Measurements from ENCODE around the gene C5orf15.

The C5orf15 gene

DNA sequence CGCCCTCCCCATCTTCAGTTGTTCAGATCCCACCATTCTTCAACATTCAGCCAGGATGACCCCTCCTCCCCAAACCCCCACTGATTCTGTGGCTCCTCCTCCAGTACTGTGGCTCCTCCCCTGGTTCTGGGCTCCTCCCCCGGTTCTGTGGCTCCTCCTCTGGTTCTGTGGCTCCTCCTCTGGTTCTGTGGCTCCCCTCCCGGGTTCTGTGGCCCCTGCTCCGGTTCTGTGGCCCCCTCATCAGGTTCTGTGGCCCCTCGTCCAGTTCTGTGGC is 32.8 kb downstream of the C5orf15 start:
- TF ChIP-seq ZFX (IDR thresholded peaks at IDR 0.05; ENCODE audit: borderline replicate concordance) = no peak
- TF ChIP-seq, protein P1, sequence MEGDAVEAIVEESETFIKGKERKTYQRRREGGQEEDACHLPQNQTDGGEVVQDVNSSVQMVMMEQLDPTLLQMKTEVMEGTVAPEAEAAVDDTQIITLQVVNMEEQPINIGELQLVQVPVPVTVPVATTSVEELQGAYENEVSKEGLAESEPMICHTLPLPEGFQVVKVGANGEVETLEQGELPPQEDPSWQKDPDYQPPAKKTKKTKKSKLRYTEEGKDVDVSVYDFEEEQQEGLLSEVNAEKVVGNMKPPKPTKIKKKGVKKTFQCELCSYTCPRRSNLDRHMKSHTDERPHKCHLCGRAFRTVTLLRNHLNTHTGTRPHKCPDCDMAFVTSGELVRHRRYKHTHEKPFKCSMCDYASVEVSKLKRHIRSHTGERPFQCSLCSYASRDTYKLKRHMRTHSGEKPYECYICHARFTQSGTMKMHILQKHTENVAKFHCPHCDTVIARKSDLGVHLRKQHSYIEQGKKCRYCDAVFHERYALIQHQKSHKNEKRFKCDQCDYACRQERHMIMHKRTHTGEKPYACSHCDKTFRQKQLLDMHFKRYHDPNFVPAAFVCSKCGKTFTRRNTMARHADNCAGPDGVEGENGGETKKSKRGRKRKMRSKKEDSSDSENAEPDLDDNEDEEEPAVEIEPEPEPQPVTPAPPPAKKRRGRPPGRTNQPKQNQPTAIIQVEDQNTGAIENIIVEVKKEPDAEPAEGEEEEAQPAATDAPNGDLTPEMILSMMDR (IDR thresholded peaks at IDR 0.05) = no peak
- no peak overlapping the region for H3K27ac ChIP-seq

DNA sequence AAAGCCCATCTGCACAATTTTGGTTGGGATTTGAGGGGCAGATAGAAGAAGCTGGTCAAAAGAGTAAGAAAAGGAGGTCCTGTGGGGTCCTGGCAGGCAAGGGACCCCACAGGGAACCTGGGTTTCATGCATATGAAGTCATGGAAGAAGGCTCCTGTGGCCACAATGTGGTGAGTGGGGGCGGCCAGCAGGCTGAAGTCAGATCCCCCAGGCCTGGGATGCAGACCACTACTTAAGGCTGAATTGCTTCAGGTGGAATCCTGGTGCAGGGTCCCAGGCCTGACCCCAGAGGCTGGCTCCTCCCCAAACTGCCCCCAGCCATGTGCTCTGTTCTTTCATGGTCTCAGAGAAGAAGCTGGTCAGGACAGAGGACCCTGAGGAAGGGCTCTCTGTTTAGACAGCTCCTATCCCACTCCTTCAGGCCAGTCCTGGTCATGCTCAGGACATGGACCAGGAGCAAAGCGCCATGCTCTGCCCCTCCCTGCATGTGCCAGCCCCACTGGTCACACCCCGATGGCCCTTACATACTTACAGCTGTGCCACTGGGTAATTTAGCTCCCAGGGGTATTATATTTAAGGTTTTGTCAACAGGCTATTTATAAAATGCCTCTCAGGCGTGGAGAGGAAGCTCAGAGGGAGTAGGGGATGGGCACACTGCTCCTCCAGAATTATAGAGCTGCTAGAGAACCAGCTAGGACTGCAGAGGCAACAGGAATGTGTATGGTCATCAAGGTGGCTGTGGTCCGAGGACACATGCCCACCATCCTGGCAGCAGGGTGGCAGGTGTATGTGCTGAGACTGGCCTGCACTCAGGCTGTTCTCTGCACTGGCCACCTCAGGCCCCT is 33.4 kb downstream of the C5orf15 start:
- TF ChIP-seq, protein P1 (IDR thresholded peaks at IDR 0.05) = no peak
- no peak for TF ChIP-seq ZFX (IDR thresholded peaks at IDR 0.05; ENCODE audit: borderline replicate concordance)

DNA sequence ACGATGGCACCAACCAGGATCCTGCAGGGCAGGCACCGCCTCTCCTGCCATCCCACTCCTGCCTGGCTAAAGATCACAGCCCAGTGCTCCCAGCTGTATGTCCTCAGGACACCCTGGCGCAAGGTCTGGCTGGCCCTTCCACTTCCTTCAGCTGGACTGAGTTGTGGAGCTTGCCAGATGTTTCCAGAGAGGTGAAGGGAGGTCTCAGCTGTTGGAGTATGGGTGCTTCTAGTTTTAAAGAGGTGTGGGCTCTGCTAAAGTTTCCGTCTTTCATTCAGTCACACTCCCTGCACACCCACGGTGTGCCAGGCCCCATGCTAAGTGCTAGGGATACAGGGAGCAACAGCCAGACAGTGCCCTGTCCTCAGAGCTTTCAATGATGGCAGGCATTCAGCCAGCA is 34.1 kb downstream of the C5orf15 start:
- no peak for TF ChIP-seq ZFX (IDR thresholded peaks at IDR 0.05; ENCODE audit: borderline replicate concordance)
- TF ChIP-seq, protein P1 (IDR thresholded peaks at IDR 0.05) = no peak
- no peak overlapping the region for H3K27ac ChIP-seq

More for the DNA sequence above, 33.4 kb downstream of the C5orf15 start:
- H3K27ac ChIP-seq = no peak overlapping the region

DNA sequence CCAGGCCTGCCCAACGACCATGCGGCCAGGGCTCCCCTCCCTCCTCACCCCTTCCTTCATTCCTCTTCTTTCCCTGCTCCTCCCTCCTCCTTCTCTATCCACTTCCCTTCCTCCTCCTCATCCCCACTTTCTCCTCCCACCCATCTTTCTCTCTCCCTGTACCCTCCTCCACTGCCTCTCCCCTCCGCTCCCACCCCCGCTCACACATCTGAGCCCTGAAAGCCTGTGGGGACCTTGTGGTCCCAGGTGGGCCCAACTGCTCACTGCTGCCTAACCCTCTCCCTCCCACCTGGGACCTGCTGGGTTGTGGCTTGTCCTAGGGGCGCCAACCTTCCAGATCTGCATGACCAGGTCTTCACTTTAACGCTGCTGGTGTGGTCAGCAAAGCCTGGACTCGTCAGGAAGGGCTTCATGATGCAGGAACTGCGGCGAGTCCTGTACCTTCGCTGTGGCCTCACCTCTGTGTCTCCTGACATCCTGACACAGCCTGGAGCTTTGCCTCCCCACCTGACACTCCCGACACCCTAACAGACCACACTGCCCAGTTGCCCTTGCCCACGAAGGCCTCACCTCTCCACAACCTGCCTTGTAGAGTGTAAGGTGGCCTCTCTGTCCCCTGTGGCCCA is 34.6 kb downstream of the C5orf15 start:
- H3K27ac ChIP-seq = no peak overlapping the region
- TF ChIP-seq, protein P1 (IDR thresholded peaks at IDR 0.05) = no peak
- TF ChIP-seq ZFX (IDR thresholded peaks at IDR 0.05; ENCODE audit: borderline replicate concordance) = no peak

DNA sequence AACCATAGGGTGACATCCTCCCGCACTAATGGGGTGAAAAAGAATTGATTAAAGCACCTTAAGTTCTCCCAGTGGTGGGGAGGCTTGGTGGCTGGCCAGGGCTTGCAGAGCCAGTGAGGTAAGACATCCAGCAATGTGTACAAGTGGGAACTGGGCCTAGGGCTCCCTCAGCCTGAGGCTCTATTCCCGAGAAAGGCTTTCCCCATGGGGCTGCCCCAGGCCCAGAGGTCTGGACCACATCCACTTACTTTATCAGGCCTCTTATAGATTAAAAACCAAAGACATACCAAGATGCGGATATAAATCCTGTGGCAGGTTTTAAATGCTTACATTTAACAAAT is 35.3 kb downstream of the C5orf15 start:
- H3K27ac ChIP-seq = no peak overlapping the region
- TF ChIP-seq, protein P1 (IDR thresholded peaks at IDR 0.05) = no peak
- no peak for TF ChIP-seq ZFX (IDR thresholded peaks at IDR 0.05; ENCODE audit: borderline replicate concordance)

DNA sequence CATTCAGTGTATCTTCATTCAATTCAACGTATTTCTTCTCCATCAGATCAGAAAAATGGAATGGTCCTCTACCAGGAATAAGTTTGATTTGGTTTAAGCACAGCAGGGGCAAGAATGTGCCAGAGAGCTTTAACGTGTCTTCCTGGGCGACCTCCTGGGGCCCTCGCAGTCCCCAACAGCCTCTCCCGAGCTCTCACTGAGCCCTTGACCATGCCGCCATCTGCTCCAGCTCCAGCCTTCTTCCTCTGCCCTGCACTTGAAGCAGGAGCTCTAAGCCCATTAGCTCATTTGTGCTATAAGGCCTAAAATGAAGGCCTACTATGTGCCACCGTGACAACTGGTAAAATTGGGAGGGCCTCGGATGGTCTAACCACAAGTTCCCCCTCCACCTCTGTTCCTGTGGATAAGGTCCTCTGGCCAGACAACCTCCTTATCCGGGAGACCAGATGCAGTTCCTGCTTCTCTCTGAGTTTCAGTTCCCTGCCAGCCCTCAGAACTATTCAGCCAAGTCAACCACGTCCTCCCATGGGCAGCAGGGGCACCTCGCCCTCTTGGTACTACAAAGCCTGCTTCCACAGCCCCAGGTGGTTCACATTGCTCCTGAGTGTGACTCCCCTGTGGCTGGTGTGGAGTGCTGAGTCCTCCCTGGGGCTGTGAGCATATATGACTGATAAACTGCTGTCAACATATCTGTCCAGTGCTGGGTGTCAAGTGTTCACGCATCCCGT is 35.8 kb downstream of the C5orf15 start:
- no peak overlapping the region for H3K27ac ChIP-seq
- TF ChIP-seq, protein P1 (IDR thresholded peaks at IDR 0.05) = no peak
- no peak for TF ChIP-seq ZFX (IDR thresholded peaks at IDR 0.05; ENCODE audit: borderline replicate concordance)

DNA sequence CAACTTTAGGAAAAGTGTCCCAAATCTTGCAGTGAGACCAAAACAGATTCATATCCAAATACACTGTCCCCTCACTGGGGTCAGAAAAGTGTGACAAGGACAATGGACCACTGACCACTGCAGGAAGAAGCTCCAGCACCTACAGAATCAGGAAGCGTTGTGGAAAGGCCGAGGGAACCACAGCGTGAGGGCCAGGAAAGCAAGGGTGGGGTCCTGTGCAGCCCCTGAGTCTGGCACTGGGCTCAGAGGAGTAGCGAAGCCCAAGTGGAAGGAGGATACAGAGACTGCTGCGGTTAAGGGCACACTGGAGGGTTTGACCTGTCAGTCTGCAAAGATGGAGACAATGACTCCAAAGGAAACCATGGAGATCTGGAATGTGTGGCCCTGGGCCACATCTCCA is 36.9 kb downstream of the C5orf15 start:
- H3K27ac ChIP-seq = no peak overlapping the region
- TF ChIP-seq ZFX (IDR thresholded peaks at IDR 0.05; ENCODE audit: borderline replicate concordance) = no peak
- TF ChIP-seq, protein P1 (IDR thresholded peaks at IDR 0.05) = no peak

All from 22Rv1 (cell line).